SJSA1 (cell line): ENCODE results near the gene RADIL. TPM values are rescaled to one million over a fixed set of nuclear protein-coding genes. Genes with fewer than 3 reads are reported as not detected.
A peak's percentile ranks its signal among the peaks of the same experiment; 100 is the strongest.

Source experiments
- DNase-seq, 2 experiments: peaks; one replicate each; pipeline ENCODE4 v3.0.0-alpha.2; 2015 to 2020; ENCODE audit warnings: low spot score in 2 of 2, low read depth in 1 of 2
- H3K27ac ChIP-seq: fragments of 250-450 bp; sonication (Bioruptor Pico); 2 replicates; pipeline ENCODE4 v1.5.1; 2020; ENCODE audit warnings: mild to moderate bottlenecking, moderate library complexity
- H3K27me3 ChIP-seq: fragments of 250-450 bp; sonication (Bioruptor Pico); replicated peaks from 2 replicates; pipeline ENCODE4 v1.5.1; 2020; ENCODE audit warnings: mild to moderate bottlenecking, moderate library complexity
- H3K36me3 ChIP-seq: fragments of 250-450 bp; sonication (Bioruptor Pico); 2 replicates; pipeline ENCODE4 v1.5.1; 2020; ENCODE audit warnings: mild to moderate bottlenecking
- H3K4me1 ChIP-seq: fragments of 250-450 bp; sonication (Bioruptor Pico); replicated peaks from 2 replicates; pipeline ENCODE4 v1.6.1; 2021; ENCODE audit warnings: mild to moderate bottlenecking
- H3K4me3 ChIP-seq: fragments of 250-450 bp; sonication (Bioruptor Pico); 2 replicates; pipeline ENCODE4 v1.5.1; 2020; ENCODE audit warnings: mild to moderate bottlenecking
- H3K9me3 ChIP-seq: fragments of 250-450 bp; sonication (Bioruptor Pico); replicated peaks from 2 replicates; pipeline ENCODE4 v1.5.1; 2020; ENCODE audit warnings: mild to moderate bottlenecking
- total RNA-seq: library from RNA; depleted of rRNA; stranded (reverse); fragments of >200 nt; shearing (Covaris generic); gene quantifications from 2 replicates; pipeline ENCODE4 v1.2.3, GENCODE V29; 2014; rRNA removed

The RADIL gene
- total RNA-seq, result 0.24 TPM in 1 of 2 replicates, not detected in the other

GRCh38 chr7:4883372-4884144 is at the start of gene RADIL:
TSS of gene RADIL (minus strand) at chr7:4883716. CDS start at chr7:4878139, 5,577 bp downstream.
- peak; percentile 62 to 86 for DNase-seq
- peaks cover 56% of the 10 kb centered on the region for H3K27me3 ChIP-seq
- peaks cover 3% of the 10 kb centered on the region; the same call in 1 of the 2 replicates for H3K9me3 ChIP-seq
- H3K4me1 ChIP-seq, result peaks cover 10% of the 10 kb centered on the region
- H3K36me3 ChIP-seq, result no peaks in the 10 kb centered on the region
- H3K27ac ChIP-seq, result no peak within 1 kb of the TSS
- peak within 1 kb of the TSS; percentile 35 for H3K4me3 ChIP-seq

GRCh38 chr7:4931943-4932342 is 48.4 kb upstream of the RADIL start:
- no peaks in the 10 kb centered on the region for H3K36me3 ChIP-seq
- no peaks in the 10 kb centered on the region for H3K4me1 ChIP-seq
- no peak overlapping the region for H3K4me3 ChIP-seq
- H3K27me3 ChIP-seq, result no peaks in the 10 kb centered on the region; the same call in none of the 2 replicates
- peak in 1 of 2 experiments; percentile 19 for DNase-seq
- no peaks in the 10 kb centered on the region for H3K9me3 ChIP-seq
- H3K27ac ChIP-seq, result no peak overlapping the region

GRCh38 chr7:4929005-4929404 is 45.5 kb upstream of the RADIL start:
- H3K27ac ChIP-seq, result no peak overlapping the region
- H3K4me1 ChIP-seq, result no peaks in the 10 kb centered on the region
- H3K27me3 ChIP-seq, result peaks cover 5% of the 10 kb centered on the region
- H3K9me3 ChIP-seq, result no peaks in the 10 kb centered on the region
- no peak overlapping the region for H3K4me3 ChIP-seq
- H3K36me3 ChIP-seq, result no peaks in the 10 kb centered on the region
- DNase-seq, result no peak

GRCh38 chr7:4928445-4928844 is 44.9 kb upstream of the RADIL start:
- Histone ChIP-seq H3K4me1 (no peaks in the 10 kb centered on the region), H3K36me3 (no peaks in the 10 kb centered on the region), H3K4me3 (no peak overlapping the region), H3K27me3 (peaks cover 5% of the 10 kb centered on the region; the same call in 1 of the 2 replicates), H3K27ac (no peak overlapping the region), H3K9me3 (no peaks in the 10 kb centered on the region)
- DNase-seq, result no peak

GRCh38 chr7:4919969-4920766 is 36.7 kb upstream of the RADIL start:
- no peaks in the 10 kb centered on the region for H3K27me3 ChIP-seq
- H3K36me3 ChIP-seq, result no peaks in the 10 kb centered on the region
- H3K27ac ChIP-seq, result no peak overlapping the region
- no peaks in the 10 kb centered on the region for H3K4me1 ChIP-seq
- no peak overlapping the region for H3K4me3 ChIP-seq
- no peak for DNase-seq
- peaks cover 7% of the 10 kb centered on the region for H3K9me3 ChIP-seq

GRCh38 chr7:4916113-4916512 is 32.6 kb upstream of the RADIL start:
- peaks cover 7% of the 10 kb centered on the region for H3K9me3 ChIP-seq
- H3K27ac ChIP-seq, result no peak overlapping the region
- no peak for DNase-seq
- H3K4me1 ChIP-seq, result no peaks in the 10 kb centered on the region
- H3K36me3 ChIP-seq, result no peaks in the 10 kb centered on the region
- H3K27me3 ChIP-seq, result no peaks in the 10 kb centered on the region
- H3K4me3 ChIP-seq, result no peak overlapping the region

GRCh38 chr7:4911111-4911828 is 27.8 kb upstream of the RADIL start:
- DNase-seq, result no peak
- H3K27me3 ChIP-seq, result no peaks in the 10 kb centered on the region
- H3K9me3 ChIP-seq, result no peaks in the 10 kb centered on the region
- no peak overlapping the region for H3K27ac ChIP-seq
- H3K4me1 ChIP-seq, result no peaks in the 10 kb centered on the region
- H3K36me3 ChIP-seq, result no peaks in the 10 kb centered on the region
- no peak overlapping the region for H3K4me3 ChIP-seq

GRCh38 chr7:4906682-4907081 is 23.2 kb upstream of the RADIL start:
- Histone ChIP-seq H3K27me3 (peaks cover 13% of the 10 kb centered on the region; the same call in 1 of the 2 replicates), H3K36me3 (no peaks in the 10 kb centered on the region), H3K9me3 (no peaks in the 10 kb centered on the region), H3K4me3 (no peak overlapping the region), H3K27ac (no peak overlapping the region), H3K4me1 (no peaks in the 10 kb centered on the region)
- DNase-seq, result no peak

GRCh38 chr7:4905171-4905570 is 21.7 kb upstream of the RADIL start:
- Histone ChIP-seq H3K36me3 (no peaks in the 10 kb centered on the region), H3K9me3 (no peaks in the 10 kb centered on the region), H3K27me3 (peaks cover 15% of the 10 kb centered on the region; the same call in 1 of the 2 replicates), H3K27ac (no peak overlapping the region), H3K4me3 (no peak overlapping the region), H3K4me1 (no peaks in the 10 kb centered on the region)
- no peak for DNase-seq

GRCh38 chr7:4904346-4904745 is 20.8 kb upstream of the RADIL start:
- Histone ChIP-seq H3K36me3 (no peaks in the 10 kb centered on the region), H3K27ac (no peak overlapping the region), H3K4me1 (no peaks in the 10 kb centered on the region), H3K4me3 (no peak overlapping the region), H3K9me3 (no peaks in the 10 kb centered on the region), H3K27me3 (peaks cover 15% of the 10 kb centered on the region; the same call in 1 of the 2 replicates)
- no peak for DNase-seq

- Histone ChIP-seq H3K36me3 (no peaks in the 10 kb centered on the region), H3K4me1 (no peaks in the 10 kb centered on the region), H3K9me3 (no peaks in the 10 kb centered on the region), H3K27ac (no peak overlapping the region), H3K4me3 (no peak overlapping the region), H3K27me3 (no peaks in the 10 kb centered on the region)
- DNase-seq, result no peak
These were observed 12.2 kb upstream of the RADIL start for GRCh38 chr7:4895766-4896165.

GRCh38 chr7:4894482-4894881 is 11.0 kb upstream of the RADIL start:
- Histone ChIP-seq H3K27ac (no peak overlapping the region), H3K36me3 (no peaks in the 10 kb centered on the region), H3K9me3 (no peaks in the 10 kb centered on the region), H3K4me1 (no peaks in the 10 kb centered on the region), H3K4me3 (no peak overlapping the region), H3K27me3 (no peaks in the 10 kb centered on the region)
- DNase-seq, result no peak

GRCh38 chr7:4893929-4894475 is 10.5 kb upstream of the RADIL start:
- Histone ChIP-seq H3K9me3 (no peaks in the 10 kb centered on the region), H3K36me3 (no peaks in the 10 kb centered on the region), H3K4me1 (no peaks in the 10 kb centered on the region), H3K4me3 (no peak overlapping the region), H3K27me3 (no peaks in the 10 kb centered on the region), H3K27ac (no peak overlapping the region)
- no peak for DNase-seq
